Hippocampal formation (tissue), 2 donors: ENCODE measurements around the gene GZMA.

Experiments used
- DNase-seq, 2 donors: peaks; one replicate each; lab custom pipeline; 2025; lab: John Stamatoyannopoulos, UW

Gene GZMA

DNA sequence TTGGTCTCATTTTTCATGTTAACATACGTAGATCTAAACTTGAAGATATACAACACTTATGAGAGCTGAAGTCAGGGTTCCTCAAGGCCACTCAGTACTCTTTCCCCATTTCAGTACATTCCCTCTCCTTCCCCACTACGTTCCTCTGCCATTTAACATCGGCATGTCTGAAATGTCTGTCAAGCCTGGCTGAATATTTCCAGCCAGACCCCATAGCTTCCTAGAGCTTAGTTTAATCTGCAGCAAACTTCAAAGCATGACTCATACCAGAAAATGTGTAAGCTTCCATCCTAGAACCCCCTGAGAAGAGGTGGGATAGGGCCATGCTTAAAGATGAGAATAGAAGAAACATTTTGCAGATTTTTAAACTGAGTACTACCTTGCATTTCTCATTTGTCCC is 6.2 kb downstream of the GZMA start:
- DNase-seq, result no peak

DNA sequence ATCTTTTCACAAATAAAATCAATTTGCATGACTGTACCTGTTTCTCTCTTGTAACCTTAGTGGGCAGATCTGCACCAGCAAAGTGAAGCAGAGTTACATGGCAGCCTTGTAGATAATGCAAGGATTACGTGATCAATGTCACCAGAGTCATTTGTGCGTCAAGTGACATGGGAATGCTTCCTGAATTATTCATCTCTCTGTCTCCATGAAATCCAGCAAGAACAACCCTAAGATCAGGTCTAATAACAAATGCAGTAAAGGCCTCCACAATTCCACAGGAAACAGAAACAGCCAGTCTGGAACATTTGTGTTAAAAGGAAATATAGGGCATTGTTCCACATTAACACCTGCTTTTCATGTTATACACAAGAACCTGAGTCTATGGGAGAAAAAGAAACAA is 7.8 kb downstream of the GZMA start:
- DNase-seq, result no peak

DNA sequence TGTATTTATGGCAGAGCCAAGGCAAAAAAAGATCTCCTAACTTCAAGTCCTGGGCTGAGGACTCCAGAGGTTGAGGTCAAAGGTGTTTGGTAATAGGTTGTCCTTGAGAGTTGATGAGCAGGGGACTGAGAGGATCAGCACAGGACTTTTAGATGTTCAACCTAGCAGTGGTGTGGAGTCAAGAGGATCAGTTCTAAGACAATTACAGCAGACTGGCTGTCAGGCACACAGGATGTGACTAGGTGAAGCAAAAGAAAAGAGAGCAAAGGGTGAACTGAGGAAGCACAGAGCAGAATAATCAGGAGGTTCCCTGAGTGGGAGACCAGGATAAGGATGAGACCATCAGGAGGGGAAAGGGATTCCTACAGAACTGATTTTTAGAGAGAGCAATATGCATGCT is 10.9 kb downstream of the GZMA start:
- no peak for DNase-seq

DNA sequence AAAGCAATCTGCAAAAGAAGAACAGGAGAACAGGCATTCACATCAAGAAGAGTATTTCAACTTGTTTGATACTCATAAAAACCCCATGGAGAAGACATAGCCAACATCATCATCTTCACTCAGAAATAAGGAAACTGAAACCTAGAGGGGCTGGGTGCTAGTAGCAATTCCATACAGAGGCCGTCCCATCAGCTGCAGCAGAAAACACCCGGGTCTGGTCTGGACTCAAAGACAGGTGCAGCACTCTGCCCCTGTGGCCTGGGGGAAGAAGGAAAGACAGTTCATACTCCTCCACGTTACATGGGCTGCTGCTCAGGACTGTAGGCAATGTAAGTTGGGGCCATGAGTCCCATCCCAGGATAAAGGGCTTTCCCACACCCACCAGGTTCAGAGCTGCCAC is 11.6 kb downstream of the GZMA start:
- DNase-seq, result no peak

DNA sequence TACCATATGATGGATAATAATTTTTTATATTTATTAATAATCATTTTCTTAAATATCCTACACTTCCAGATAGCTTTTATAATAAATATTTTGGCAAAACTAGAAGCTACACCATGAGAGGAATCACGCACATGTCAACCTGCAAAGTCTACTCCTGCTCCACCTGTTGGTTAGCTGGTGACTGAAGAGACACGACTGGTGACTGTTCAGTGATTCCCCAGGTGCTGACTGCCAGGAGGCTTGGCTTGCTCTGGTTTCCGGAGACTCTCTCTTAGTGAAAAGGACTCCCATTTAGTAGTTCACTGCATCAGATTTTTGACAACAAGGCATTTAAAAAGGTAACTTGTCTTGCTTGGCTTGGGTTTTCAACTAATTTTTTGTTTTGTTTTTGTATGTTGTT is 20.9 kb downstream of the GZMA start:
- DNase-seq, result no peak

DNA sequence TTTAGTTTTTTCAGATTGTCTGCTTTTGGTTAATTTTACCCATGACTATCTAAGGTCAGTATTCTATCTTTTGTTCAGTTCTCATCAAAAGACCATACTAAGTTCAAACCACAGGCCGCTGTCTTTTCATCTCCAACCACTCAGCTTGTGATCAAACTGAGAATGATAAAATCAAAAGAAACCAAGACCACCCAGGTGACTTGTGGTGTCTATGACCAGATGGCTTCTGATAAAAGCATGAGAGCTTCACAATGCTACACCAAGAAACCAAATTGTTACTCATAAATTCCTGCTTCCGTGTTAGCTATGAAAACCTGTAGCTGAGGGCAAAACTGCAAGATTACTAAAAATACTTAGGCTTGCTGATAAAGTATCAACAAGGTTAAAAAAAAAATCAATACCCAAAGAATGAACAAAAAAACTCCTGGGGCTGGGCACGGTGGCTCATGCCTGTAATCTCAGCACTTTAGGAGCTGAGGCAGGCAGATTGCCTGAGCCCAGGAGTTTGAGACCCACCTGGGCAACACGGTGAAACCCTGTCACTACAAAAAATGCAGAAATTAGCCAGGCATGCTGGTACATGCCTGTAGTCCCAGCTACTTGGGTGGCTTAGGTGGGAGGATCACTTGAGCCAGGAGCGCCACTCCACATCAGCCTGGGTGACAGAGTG is 31.7 kb downstream of the GZMA start:
- DNase-seq, result no peak

DNA sequence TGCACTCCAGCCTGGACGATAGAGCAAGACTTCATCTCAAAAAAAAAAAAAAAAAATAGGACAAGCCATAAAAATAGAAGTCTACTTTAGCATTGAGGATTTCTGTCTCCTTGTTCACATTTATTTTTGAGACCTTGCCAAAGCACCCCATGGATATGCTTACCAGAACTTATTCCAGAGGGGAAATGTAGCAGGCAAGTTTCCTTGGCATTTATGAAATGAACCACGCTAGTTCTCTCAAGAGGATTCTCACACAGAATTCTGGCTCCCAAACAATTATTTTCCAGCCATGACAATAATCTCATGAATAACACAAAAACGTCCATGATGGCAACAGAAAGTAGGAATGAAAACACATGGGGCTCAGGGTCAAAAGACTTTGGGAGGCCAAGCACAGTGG is 34.1 kb downstream of the GZMA start:
- DNase-seq, result no peak

DNA sequence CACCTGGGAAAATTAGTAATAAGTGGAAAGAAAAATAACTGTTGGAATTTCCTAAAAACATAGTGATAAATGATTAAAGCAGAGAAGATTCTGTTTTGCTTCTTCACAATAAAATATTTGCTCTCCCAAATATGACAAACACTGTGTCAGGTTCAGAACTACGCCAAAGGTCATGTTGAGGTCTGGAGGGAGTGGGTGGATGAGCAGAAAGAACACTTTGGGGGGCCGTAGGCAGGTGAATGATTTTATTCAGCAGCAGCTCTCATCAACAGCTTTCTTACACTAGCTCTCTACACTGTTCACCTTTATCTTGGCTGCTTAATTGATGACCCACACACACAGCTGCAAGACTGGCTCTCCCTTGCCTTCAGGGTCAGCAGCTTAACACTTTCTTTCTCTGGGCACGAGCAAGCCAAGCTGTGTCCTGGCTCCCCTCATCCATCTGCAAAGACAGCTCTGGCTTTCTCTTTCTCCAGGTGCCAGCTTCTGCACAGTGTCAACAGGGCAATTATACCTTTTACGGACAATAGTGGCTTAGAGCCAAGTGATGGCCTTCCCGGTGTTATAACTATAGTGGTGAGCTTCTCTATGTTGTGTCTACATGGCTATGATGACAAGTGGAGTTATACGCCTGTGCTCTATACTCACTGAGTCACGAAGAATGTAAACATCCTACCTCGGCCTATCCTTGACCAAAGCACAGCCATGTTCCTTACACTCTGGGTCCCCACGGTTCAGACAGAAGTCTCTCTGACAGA is 38.6 kb downstream of the GZMA start:
- no peak for DNase-seq

DNA sequence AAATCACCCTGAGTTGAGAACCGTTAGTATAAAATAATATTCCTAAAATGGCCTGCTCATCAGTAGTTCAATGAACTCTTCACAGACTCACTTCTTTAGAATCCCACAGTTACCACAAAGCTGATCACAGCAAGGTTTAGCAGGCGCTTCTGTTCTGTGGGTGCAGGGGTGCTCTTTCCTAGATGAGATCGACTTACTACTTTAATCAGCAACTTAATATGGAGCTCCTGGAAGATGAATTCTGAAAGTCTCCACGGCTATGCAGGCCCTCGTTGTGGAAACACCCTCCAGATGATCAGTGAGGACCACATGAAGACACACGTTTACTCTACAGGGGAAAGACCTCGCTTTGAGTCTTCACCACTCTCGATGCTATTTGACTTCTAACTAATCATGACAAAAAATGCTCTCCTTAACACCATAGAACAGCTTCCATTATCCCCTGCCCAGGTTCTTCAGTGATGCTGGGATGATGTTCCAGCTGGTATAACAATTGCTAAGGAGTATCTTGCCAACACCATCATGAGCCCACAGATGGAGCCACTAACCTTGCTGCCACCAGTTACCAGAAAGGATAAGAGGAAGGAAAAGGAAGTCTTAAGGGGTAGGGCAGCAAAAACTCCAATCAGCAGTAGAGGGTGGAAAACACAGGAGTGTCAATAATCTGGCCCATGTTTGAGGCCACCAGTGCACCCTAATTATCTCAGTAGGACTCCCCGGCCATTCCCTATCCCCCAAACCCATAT is 39.7 kb downstream of the GZMA start:
- no peak for DNase-seq

DNA sequence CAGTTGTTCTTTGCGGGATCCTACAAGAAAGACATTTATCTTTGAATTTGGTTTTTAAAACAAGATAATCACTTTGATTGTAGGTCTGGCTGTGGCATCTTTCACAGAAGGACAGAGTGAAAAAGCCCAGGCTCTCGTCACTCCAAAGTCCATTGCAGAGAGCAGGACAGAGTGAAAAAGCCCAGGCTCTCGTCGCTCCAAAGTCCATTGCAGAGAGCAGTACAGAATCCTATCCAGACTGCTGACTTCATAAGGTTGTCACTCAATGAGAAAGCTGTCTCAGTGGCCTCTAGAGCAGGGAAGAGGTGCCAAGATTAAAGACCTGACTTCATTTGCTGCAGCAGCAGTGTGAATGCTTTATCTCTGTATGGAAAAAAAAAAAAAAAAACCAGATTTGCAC is 41.2 kb downstream of the GZMA start:
- no peak for DNase-seq

DNA sequence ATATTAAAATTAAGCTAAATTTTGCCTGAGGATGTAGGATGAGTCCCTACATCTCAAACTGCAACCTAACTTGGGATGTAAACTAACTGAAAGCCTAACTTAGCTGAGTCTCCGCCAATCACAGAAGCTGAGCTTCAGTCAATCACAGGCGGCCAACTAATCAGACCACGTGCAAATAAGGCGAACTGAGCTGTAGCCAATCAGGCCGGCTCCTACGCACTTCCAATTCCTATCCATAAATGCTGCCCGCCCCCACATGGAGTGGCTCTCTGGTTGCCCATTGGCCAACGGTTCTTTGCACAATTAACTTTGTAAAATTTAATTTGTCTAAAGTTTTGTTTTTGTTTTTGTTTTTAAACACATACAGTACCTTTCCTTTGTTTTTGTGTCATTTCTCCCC is 43.6 kb downstream of the GZMA start:
- no peak for DNase-seq

DNA sequence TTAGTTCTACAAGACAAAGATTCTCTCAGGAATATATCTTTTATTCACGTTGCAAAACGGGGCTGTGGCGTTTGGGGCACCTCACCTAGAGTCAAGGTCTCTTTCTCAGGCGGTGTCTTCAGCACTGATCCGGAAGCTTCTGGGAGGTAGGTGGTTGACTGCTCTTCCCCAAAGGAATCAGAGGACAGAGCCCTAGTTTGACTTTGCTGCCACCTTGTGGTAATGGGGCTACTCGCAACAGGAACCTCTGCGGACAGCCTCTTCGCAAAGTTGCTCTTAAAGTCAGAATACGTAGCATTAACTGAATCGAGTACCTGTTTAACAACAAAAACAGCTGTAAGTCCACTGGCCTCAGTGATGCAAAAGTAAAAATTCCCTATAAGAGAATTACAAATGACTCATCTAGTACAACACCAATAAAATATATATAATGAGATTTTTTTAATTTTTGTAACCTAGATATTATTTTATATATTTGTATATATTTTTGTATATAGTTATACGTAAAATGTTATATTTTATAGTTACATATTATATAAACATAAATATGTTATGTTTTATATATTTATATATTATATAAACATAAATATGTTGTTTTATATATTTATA is 44.2 kb downstream of the GZMA start:
- DNase-seq, result peak; percentile 60 to 62

DNA sequence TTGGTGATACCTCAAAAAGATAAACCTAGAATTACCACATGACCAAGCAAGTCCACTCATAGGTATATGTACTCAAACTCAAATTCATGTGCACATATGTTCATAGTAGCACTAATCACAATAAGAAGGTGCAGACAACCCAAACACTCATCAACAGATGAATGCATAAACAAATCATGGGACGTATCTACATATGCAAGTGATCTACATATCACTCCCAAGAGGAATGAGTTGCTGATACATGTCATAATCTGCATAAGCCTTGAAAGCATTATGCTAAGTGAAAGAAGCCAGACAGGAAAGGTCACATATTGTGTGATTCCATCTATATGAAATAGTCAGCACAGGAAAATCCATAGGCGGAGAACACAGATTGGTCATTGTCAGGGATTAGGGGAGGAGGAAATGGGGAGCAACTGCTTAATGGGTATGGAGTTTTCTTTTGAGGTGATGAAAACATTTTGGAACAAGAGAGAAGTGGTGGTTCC is 46.9 kb downstream of the GZMA start:
- no peak for DNase-seq

DNA sequence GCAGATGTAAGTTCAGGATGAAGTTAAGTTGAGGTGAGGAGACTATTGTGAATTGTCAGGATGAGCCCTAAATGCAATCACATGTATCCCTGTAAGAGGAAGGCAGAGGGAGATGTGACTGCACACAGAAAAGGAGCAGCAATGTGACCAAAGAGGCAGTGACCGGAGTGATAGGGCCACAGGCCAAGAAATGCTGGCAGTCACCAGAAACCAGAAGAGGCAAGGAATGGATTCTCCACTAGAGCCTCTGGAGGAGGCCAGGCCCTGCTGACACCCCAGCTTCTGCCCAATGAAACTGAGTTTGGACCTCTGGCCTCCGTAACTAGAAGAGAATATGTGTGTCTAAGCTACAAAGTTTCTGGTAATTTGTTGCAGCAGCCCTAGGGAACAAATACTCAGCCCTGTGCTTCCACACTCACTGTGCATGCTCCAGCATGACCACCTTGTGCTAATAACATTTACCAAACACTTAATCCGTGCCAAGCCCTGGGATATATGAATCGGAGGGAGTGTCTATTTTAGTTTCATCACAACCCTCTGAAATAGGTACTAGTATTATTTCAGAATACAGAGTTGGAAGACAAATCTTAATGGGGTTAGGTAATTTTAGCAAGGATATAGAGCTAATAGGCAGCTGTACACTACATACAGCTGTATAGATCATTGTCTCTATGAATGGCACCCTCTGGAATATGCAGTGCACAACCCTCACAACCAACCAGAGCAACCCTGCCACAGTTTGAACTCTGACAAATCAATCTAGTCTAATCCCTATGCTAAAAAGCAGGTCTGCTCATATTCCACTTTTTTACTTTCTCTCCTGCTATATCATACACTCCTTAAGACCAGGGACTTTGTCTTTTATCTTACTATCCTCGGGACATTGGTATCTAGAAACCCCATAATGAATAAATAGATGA is 49.7 kb downstream of the GZMA start:
- DNase-seq, result no peak

DNA sequence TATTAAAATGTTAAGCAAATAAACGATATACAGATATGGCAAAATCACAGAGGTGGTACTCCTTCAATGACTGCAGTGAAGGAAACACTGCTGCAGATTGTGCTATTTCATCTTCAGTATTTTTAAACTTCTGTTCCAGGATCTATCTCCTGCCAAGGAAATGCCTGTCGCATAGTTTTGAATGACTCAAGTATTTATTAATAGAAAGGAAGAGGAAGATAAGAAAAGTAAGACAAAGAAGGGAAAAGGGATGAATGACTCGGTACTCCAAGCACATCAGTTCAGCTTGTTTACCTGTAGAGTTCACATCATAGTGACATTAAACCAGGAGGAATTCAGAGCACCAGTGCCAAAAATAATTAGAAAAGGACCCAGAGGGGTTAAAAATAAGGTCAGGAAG is 52.4 kb downstream of the GZMA start:
- DNase-seq, result no peak
